GM19043 (cell line): ENCODE measurements around the gene CAPN2.

Experiments used
- ATAC-seq: cut with Tn5 transposase; IDR thresholded peaks from one replicate; pipeline ENCODE4 v1.9.1; 2021; ENCODE audit warnings: low read depth; ENCODE audit not compliant: unreplicated experiment

The CAPN2 gene

DNA sequence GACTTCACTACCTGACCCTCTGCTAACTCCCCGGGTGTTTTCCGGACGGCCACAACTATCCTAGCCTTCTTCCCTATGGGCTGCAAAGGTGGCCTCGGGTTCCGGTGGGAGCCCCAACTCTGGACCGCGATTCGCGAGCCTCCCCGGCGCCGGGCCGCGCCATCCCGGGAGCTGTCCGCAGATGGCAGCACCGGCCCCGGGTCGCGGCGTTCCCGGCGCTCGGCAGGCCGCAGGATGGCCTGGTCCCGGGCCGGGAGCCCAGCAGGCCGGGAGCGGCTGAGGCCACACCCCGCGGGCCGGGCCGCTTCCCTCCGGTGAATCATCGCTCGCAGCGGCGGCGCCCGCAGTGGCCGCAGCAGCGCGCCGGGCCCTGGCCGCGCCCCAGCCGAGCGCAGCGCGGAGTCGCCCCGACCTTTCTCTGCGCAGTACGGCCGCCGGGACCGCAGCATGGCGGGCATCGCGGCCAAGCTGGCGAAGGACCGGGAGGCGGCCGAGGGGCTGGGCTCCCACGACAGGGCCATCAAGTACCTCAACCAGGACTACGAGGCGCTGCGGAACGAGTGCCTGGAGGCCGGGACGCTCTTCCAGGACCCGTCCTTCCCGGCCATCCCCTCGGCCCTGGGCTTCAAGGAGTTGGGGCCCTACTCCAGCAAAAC, at the start of gene CAPN2:
CAPN2 (plus strand) TSS at position 346 of the 656 bp plus-strand sequence; CDS start at position 448, 102 bp downstream.
- peak; percentile 46 for ATAC-seq

DNA sequence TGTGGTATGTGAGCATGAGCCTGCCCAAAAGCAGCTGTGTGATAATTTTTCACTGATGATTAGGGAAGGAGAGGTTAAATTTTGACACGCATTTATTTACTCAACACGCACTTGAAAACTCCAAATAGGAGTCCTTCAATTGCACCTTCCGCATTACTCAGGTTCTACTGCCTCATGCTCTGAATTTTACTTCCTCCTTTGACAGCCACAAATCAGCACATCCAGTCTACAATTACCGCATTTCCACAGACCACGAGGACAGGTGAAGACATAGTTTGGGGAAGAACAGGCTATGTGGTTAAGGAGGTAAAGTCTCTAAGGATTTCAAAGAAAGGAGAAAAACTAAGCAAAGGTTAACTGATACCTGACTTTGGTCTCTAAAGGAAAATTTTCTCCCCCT, 49.4 kb upstream of the CAPN2 start:
- ATAC-seq, result no peak

GRCh38 chr1:223664106-223664505, 48.2 kb upstream of the CAPN2 start:
- no peak for ATAC-seq

DNA sequence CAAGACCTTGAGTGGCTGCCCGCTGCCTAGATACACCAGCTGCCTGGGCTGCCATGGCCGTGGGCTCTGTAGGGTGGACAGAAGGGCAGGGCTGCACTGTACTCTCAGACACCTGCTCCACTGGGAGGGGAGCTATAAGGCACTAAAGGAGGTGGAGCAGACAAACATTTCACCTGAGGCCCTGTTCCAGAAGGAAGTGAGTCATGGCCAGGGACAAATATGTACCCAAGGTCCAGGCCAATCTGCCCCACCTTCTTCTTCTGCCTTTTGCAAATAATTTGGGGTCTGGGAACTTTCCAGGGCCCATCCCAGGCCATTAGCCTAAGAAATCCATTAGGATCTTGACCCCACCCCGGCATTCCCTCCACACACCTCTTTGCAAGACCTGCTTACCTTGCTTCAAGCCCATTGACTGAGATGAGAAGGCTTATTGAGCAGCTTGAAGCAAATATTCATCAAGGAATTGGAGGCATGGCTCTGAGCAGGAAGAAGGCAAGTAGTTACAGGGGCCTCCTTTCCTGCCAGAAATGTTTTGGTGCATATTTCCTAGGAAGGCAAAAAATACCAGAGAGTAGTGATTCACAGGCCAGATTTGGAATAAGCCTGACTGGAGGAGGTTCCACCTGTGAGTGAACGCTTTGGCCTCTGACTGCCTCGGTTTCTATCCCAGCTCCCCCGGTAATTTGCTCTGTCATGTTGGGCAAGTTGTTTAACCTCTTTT, 46.6 kb upstream of the CAPN2 start, which contains the start of gene CAPN8:
CAPN8 (minus strand) TSS at position 110 of the 721 bp plus-strand sequence; CDS start at position 55, 55 bp downstream.
- no peak for ATAC-seq

- ATAC-seq, result no peak
Measured at GRCh38 chr1:223667484-223668182, 44.7 kb upstream of the CAPN2 start.

- ATAC-seq, result no peak
Measured at GRCh38 chr1:223669003-223669795, 43.1 kb upstream of the CAPN2 start.

- ATAC-seq, result no peak
Measured at GRCh38 chr1:223670458-223671159, 41.7 kb upstream of the CAPN2 start.

- no peak for ATAC-seq
Measured at GRCh38 chr1:223674119-223674890, 38.0 kb upstream of the CAPN2 start.

DNA sequence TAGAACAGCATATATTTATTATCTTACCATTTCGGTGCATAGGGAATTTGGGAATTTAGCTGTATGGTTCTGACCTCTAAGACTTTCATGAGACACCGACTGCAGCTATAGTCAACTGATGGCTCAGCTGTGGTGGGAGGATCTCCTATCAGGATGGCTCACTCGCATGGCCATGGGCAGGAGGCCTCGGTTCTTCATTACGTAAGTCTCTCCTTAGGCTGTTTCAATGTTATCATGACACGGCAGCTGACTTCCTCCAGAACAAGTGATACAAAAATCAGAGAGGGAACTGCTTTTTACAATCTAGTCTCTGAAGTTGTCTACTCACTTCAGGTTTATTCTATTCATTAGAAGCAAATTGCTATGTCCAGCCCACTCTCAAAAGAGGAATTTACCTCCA, 33.5 kb upstream of the CAPN2 start:
- no peak for ATAC-seq

- ATAC-seq, result no peak
Measured at GRCh38 chr1:223680188-223680587, 32.2 kb upstream of the CAPN2 start.

GRCh38 chr1:223682502-223682901, 29.8 kb upstream of the CAPN2 start:
- ATAC-seq, result no peak

- ATAC-seq, result no peak
Measured at GRCh38 chr1:223683586-223684487, 28.5 kb upstream of the CAPN2 start.

DNA sequence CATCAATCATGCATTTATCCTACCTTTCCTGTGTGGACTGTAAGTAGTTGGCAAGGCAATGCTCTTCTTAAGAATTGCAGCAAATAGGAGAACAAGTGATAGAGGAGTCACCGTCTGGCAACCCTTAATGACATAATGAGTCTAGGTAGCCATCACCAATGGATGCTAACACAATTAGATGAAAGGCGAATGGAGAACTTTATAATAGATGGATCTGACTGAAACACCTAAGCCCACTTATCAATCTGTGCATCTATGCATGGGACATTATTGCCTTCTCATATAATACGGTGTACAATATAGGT, 27.9 kb upstream of the CAPN2 start:
- no peak for ATAC-seq

DNA sequence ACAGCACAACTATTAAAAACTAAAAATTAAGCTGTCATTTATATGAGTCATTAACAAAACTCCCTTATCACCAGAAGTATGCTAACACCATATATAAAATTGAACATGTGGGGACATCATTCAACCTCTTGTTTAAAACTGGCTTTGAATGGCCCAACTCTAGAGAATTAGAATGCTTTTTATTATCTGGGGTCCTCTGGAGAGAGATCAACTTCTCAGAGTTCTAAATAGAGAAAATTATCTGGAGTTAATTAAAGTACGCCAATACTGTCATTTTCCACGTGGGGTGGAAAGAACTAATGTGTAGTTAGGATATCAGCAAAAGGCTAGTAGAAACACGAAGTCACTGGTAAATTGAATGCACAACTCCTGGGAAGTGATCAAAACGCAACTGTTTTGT, 21.2 kb upstream of the CAPN2 start:
- no peak for ATAC-seq

DNA sequence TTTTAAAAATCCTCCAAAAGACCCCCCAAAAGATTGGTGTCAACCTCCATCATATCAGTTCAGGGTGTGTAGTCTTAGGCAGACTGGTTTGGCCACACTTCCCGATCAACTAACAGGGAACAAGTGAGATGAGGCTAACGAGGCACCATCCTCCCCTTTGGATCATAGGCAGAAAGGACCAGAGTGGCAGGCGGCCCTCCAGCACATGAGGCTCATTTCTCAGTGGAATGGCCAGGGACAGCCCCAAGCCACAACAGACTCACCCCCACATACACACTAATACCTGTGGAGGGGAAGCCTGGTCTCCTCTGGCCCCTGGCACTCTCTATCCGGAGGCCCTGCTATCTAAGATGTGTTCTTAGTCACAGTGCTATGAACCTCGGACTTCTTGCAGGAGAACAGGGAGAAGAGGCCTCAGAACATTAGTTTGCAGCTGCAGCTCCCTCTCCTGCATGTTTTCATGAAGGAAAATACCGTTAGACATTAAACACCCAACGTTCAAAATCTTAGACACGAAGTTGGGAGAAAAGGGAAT, 17.3 kb upstream of the CAPN2 start:
- ATAC-seq, result no peak

DNA sequence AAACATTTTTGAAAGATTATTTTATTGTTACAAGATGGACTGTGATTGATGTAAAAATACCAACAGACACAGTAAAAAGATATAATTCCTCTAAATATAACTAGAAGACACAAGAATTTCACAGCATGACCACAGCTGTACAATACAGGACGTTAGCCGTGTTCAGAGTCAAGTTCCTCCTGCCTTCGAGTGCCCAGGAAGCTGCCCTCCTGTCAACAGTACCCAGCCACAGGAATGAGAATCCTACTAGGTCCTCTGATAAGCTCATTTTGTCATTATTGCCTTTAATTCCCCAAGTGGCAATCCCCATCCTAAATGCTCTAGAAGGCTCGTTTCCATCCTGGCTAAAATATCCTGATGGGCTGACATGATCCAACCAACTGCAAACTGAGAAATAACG, 16.4 kb upstream of the CAPN2 start:
- ATAC-seq, result no peak

DNA sequence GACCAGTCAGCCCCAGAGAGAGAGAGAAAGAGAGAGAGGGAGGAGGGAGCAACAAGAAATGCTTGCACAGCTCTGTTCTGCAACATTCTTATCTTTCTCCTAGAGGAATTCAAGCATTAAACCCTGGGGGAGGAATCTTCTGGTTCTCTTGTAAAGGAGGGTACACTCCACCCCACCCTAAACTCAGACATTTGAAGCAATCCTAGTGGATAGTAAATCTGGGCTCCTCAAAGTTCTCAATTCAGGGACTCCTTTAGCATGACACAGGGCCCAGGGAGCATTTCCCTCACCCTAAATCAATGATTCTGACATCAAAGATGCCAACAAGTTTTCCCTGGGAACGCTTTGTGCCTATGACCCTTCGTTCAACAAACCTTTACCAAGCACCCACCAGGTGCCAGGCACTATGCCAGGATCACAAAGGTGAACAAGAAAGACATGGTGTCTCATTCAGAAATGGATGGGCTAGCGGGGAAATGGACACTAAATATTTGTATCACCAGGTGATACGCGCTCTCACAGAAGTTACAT, 11.9 kb upstream of the CAPN2 start:
- no peak for ATAC-seq
